Spinal cord (tissue), 10 donors: ENCODE data around the gene SEM1. TPM values are rescaled to one million over a fixed set of nuclear protein-coding genes. Genes with fewer than 3 reads are reported as not detected.
A peak's percentile ranks its signal among the peaks of the same experiment; 100 is the strongest.
"Not testable (repeated sequence)": the region's sequence is repeated elsewhere in the genome, so short reads cannot be mapped to it uniquely, and the experiment has no call there.

Experiments
- DNase-seq, 6 donors: peaks; one replicate each; pipeline versions ENCODE4 v3.0.0 to v3.0.0-alpha.2; 2013 to 2015; ENCODE audit warnings: low spot score in 6 of 6, low read depth in 4 of 6
- H3K27ac ChIP-seq: one replicate; pipeline ENCODE4 v1.5.1; 2013; ENCODE audit warnings: low read depth, low read length, control low read depth
- H3K27me3 ChIP-seq: one replicate; pipeline ENCODE4 v1.6.1; 2013; ENCODE audit warnings: low read length; ENCODE audit not compliant: control insufficient read depth, insufficient read depth
- H3K36me3 ChIP-seq: one replicate; pipeline ENCODE4 v1.6.1; 2013; ENCODE audit warnings: low read length; ENCODE audit not compliant: control insufficient read depth, insufficient read depth
- H3K4me1 ChIP-seq: one replicate; pipeline ENCODE4 v1.6.1; 2013; ENCODE audit warnings: low read length; ENCODE audit not compliant: control insufficient read depth, insufficient read depth
- H3K4me3 ChIP-seq: one replicate; pipeline ENCODE4 v1.5.1; 2013; ENCODE audit warnings: low read depth, low read length, control low read depth
- H3K9me3 ChIP-seq: one replicate; pipeline ENCODE4 v1.6.1; 2013; ENCODE audit warnings: low read length; ENCODE audit not compliant: control insufficient read depth, insufficient read depth
- WGBS: methylation state at CpG from one replicate; pipeline ENCODE4 v1.1.5; 2013; ENCODE audit warnings: missing lambda C conversion rate; ENCODE audit not compliant: insufficient coverage; 5-methylcytosine and 5-hydroxymethylcytosine counted together
- polyA plus RNA-seq, 2 donors: library from polyadenylated mRNA; unstranded; fragments of 120-200 nt; gene quantifications; one replicate each; pipeline ENCODE4 v1.2.1, GENCODE V29; 2013; ENCODE audit not compliant: insufficient read length in 2 of 2
- total RNA-seq, 2 donors: library from RNA; depleted of rRNA in 1 of 2; stranded (reverse); fragments of 120-200 nt in 1 of 2; fragments of >200 nt in 1 of 2; gene quantifications; one replicate each; pipeline versions ENCODE4 v1.2.3 to v1.2.4, GENCODE V29; 2013 to 2014
- donor health status: healthy.

Gene SEM1
- total and polyA plus RNA-seq, 4 donors: 23.0 to 136 (median 102) TPM

DNA sequence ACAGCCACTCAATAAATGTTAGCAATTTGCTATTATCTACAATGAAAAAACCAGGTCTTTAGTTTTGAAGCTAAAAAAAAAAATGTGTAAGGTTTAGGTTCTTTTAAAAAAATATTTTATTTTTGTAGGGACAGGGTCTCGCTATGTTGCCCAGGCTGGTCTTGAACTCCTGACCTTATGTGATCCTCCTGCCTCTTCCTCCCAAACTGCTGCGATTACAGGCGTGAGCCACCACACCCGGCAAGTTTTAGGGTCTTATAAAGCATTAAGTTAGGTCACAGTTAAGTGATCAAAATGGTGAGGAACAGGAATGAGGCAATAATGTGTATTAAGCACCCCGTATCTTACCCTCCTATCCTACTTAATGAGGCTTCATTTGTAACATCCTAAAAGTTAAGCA, 774 bp downstream of the SEM1 start:
- Histone ChIP-seq H3K36me3 (no peaks in the 10 kb centered on the region), H3K27me3 (no peaks in the 10 kb centered on the region), H3K4me1 (peaks cover 3% of the 10 kb centered on the region), H3K9me3 (no peaks in the 10 kb centered on the region), H3K4me3 (peak overlapping the region; percentile 98), H3K27ac (peak overlapping the region; percentile 78)
- WGBS: no CpG with 5 or more reads among the region's 5 CpGs
- no peak for DNase-seq

DNA sequence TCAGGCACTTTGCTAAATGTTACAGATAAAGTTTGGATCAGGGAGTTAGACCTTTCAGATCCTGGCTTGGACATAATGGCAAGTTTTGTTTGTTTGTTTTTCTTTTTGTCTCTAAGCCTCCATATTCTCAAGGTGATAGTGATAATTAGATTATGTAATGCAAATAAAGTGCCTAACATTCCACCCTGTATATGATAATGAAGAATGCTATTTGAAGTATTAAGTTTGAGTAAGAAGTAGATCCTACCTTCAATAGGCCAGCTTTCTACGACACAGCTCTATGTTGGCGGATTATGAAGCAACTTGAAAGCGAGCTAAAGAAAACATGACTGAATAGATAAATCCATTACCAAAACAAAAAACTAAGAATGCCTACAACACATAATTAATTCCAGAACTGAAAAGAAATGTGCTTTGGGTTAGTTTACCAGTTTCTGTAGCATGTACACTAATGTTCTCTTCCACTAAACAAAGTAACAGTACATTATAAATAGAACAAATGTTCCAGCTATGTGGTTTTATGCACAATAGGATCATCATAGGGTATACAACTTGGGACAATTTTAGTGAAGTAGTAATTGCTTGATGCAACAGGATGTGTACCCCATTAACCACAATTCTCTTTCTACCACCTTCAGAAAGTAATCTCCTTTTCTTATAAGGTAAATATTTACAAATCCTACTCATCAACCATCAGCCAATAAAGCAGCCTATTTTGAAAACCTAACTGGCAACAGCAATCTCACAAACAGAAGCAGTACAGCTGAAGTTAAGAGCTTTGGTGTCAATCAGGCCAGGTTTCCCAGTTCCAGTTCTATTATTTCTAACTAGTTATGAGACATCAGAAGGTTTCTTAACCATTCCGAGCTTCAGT, 1.5 kb downstream of the SEM1 start:
- Histone ChIP-seq H3K4me1 (peaks cover 3% of the 10 kb centered on the region), H3K9me3 (no peaks in the 10 kb centered on the region), H3K27ac (no peak overlapping the region), H3K36me3 (no peaks in the 10 kb centered on the region), H3K4me3 (peak overlapping the region; percentile 16), H3K27me3 (no peaks in the 10 kb centered on the region)
- no peak for DNase-seq
- no CpG with 5 or more reads among the region's 4 CpGs for WGBS

DNA sequence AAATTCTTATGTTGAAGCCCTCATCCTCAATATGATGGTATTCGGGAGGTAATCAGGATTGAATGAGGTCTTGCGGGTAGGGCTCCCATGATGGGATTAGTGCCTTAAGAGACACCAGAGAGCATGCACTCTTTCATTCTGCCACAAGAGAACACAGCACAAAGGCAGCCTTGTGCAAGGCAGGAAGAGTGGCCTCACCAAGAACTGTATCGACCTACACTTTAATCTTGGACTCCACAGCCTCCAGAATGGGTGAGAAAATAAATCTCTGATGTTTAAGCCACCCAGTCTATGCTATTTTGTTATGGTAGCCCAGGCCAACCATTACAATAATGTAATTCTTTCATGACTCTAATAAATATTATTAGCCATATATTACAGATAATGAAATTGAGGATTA, 8.4 kb downstream of the SEM1 start:
- WGBS: no CpG with 5 or more reads among the region's 3 CpGs
- Histone ChIP-seq H3K27ac (no peak overlapping the region), H3K36me3 (no peaks in the 10 kb centered on the region), H3K9me3 (no peaks in the 10 kb centered on the region), H3K27me3 (no peaks in the 10 kb centered on the region), H3K4me1 (no peaks in the 10 kb centered on the region), H3K4me3 (no peak overlapping the region)
- DNase-seq: no peak

DNA sequence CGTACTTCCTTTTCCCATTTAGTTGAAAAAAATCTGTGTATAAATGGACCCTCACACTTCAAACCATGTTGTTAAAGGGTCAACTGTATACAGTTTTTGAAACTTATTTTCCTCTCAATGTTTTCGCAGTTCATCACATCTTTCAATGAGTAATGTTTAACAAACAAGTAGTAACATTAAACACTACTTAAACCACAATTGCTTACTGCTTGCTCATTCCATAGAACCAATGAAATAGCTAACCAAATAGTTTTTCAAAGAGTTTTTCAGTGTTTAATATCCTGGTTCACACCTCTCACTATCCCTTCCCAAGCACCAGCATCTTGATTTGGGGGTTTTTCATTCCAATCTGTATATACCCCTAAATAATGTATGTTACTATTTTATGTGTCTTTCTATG, 9.1 kb downstream of the SEM1 start:
- no peaks in the 10 kb centered on the region for H3K36me3 ChIP-seq
- H3K4me1 ChIP-seq: no peaks in the 10 kb centered on the region
- DNase-seq: no peak
- no peaks in the 10 kb centered on the region for H3K9me3 ChIP-seq
- no CpG with 5 or more reads among the region's 2 CpGs for WGBS
- H3K27me3 ChIP-seq: no peaks in the 10 kb centered on the region
- H3K27ac ChIP-seq: no peak overlapping the region
- no peak overlapping the region for H3K4me3 ChIP-seq

DNA sequence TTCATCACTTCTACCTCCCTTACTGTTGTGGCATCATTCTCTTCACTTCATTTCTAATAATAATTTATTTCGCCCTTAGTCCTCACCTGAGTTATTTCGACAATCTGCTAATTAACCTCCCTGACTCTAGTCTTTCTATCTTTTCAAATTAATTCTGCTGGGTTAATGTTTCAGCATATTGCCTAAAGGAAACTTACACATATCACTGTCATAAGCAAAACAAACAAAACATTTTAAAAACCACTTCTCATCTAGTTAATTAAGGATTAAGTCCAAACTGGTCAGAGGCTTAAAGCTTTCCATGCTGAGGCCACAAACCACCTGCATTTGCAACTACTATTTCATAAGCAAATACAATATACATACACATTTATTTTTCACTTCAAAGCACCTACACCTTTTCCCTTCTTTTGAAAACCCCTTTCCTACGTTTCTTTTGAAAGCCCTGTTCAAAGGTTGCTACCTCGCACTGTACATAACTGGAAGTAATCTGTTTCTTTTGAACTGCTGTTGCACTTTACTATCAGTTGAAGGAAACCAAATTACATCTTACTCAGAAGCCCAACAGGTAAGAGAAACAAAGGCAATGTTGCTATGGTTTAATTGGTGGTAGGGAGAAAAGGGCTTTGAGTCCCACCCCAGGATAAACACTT, 10.3 kb downstream of the SEM1 start:
- WGBS: 94% methylated on average over 3 of the region's 4 CpGs
- no peaks in the 10 kb centered on the region for H3K9me3 ChIP-seq
- no peaks in the 10 kb centered on the region for H3K4me1 ChIP-seq
- H3K36me3 ChIP-seq: no peaks in the 10 kb centered on the region
- H3K27ac ChIP-seq: no peak overlapping the region
- H3K27me3 ChIP-seq: no peaks in the 10 kb centered on the region
- DNase-seq: no peak
- H3K4me3 ChIP-seq: no peak overlapping the region

DNA sequence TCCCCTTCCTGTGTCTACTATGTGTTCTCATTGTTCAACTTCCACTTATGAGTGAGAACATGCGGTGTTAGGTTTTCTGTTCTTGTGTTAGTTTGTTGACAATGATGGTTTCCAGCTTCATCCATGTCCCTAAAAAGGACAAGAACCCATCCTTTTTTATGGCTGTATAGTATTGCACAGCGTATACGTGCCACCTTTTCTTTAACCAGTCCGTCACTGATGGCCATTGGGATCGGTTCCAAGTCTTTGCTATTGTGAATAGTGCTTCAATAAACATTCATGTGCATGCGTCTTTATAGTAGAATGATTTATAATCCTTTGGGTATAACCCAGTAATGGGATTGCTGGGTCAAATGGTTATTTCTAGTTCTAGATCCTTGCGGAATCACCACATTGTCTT, 11.2 kb downstream of the SEM1 start:
- not testable (repeated sequence) for H3K4me1 ChIP-seq, H3K36me3 ChIP-seq, H3K9me3 ChIP-seq, H3K27me3 ChIP-seq, DNase-seq, H3K4me3 ChIP-seq, H3K27ac ChIP-seq
- no CpG with 5 or more reads among the region's 7 CpGs for WGBS

DNA sequence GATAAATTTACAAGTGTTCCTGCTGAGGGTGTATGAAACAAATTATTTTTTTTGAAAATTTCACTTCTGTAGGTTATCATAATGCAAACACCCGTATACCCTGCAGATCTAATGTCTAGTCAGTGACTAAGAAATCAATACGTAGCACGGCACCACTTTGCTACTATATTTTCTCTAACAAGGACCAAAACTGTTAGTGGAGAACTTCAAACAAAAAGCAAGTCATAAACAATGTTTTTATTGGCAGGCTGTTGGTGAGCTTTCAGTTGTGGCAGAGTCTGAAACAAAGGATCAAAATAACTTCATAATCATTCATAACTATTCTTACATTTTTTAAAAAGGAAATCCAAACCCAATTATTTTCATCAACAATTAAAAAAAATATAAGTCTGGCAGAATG, 11.8 kb downstream of the SEM1 start:
- no peaks in the 10 kb centered on the region for H3K27me3 ChIP-seq
- no peaks in the 10 kb centered on the region for H3K4me1 ChIP-seq
- no peaks in the 10 kb centered on the region for H3K9me3 ChIP-seq
- WGBS: no CpG with 5 or more reads among the region's 3 CpGs
- no peaks in the 10 kb centered on the region for H3K36me3 ChIP-seq
- H3K4me3 ChIP-seq: no peak overlapping the region
- DNase-seq: no peak
- H3K27ac ChIP-seq: no peak overlapping the region

DNA sequence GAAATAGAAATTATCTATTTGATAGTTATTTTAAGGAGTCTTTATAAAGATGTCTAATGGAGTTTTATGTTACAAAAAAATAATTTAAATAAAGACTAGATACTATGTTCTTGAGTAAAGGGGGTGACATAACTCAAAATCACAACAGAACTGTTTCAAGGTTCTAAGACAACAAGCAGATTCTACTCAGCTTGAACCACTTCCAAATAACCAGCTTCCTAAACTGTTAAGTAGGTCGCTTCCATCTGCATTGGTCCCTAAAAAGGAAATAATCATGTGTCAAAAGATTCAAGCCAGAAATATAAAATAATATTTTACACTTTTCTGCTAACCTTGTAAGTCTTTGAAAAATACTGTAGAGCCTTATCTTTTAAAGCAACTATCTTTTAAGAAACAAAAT, 14.1 kb downstream of the SEM1 start:
- DNase-seq: no peak
- Histone ChIP-seq H3K36me3 (peaks cover 3% of the 10 kb centered on the region), H3K4me1 (no peaks in the 10 kb centered on the region), H3K4me3 (no peak overlapping the region), H3K9me3 (no peaks in the 10 kb centered on the region), H3K27me3 (no peaks in the 10 kb centered on the region), H3K27ac (no peak overlapping the region)
- WGBS: no CpG with 5 or more reads among the region's 1 CpG

DNA sequence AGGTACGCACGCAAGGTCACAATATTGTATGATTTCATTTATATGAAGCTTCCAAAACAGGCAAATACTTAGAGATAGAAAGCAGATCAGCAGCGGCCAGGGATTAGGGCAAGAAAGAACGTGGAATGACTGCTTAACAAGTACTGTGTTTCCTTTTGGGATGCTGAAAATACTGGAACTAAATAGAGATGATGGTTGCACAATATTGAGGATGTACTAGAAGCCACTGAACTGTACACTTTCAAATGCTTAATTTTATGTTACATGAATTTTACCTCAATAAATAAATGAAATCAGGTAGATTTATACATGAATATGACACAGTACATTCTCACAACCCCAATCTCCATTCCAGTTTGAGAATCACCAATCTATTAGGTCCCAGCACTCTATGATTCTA, 15.6 kb downstream of the SEM1 start:
- DNase-seq: no peak

DNA sequence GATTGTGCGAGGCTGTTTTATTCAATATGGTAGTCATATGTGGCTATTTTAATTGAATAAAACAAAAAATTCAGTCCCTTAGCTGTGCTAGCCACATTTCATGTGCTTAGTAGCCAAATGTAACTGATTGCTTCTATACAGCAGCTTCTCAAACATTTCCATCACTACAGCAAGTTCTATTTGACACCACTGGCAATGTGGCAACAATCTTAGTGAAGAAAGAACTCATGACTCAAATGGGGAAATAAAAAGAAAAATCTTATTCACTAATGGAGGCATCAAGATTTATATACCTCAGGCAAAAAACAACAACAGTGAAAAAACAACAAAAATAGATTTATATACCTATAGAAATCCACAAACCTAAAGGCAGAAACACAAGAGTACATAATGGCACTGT, 17.9 kb downstream of the SEM1 start:
- Histone ChIP-seq H3K9me3 (no peaks in the 10 kb centered on the region), H3K27ac (no peak overlapping the region), H3K36me3 (peaks cover 4% of the 10 kb centered on the region), H3K4me3 (no peak overlapping the region), H3K4me1 (no peaks in the 10 kb centered on the region), H3K27me3 (no peaks in the 10 kb centered on the region)
- DNase-seq: no peak
- WGBS: no CpG with 5 or more reads among the region's 1 CpG

More for the DNA sequence above, 15.6 kb downstream of the SEM1 start:
- no peak overlapping the region for H3K4me3 ChIP-seq
- peaks cover 4% of the 10 kb centered on the region for H3K36me3 ChIP-seq
- H3K27me3 ChIP-seq: no peaks in the 10 kb centered on the region
- WGBS: 100% methylated on average over 2 of the region's 4 CpGs
- no peak overlapping the region for H3K27ac ChIP-seq
- no peaks in the 10 kb centered on the region for H3K4me1 ChIP-seq
- H3K9me3 ChIP-seq: no peaks in the 10 kb centered on the region
